ENCODE results near the gene ZBTB7C.

Gene ZBTB7C

DNA sequence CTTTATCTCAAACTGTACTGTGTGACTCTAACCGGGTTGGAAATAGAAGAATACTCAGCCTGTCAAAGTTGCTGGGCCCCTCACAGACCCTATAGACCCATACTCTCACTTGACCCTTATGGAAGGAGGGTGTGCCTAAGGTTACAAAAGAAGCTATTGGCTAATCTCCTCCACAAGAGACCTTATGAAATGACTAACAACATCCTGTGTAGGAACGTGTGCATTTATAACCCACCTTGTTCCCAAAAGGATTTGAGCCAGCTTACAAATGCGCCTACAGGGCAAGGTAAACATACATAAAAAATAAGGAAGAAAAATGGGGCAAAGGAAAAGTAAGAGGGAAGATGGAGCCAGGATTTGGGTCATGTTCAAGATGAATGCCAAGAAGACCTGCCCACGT, 253.3 kb downstream of the ZBTB7C start:
- Histone ChIP-seq H3K4me1 (no peaks in the 10 kb centered on the region), H3K9me3 (no peaks in the 10 kb centered on the region), H3K36me3 (no peaks in the 10 kb centered on the region), H3K27ac (no peak overlapping the region), H3K9ac (no peak overlapping the region), H3K4me2 (no peak overlapping the region), H3K27me3 (no peaks in the 10 kb centered on the region), H3K4me3 (no peak overlapping the region), H4K20me1 (no peaks in the 10 kb centered on the region)
- no peak for TF ChIP-seq Cebpa-rat (IDR thresholded peaks at IDR 0.05)

DNA sequence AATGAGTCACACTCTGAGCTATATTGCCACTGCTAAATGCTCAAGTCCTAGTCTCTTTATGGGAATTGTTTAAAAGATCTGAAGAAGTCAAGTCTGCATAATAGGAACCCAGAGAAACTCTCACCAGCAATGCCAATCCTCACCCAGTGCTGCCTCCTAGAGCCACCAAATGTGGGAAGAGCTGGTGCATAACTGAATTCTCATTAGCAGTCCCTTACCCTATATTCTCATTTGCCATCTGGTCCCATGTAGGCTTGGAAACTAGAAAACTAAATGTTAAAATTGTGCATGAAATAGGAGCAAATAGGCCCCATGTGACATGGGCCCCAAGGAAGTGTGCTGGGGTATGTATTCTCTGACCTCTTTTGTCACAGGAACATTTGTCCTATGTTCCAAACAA, 254.4 kb downstream of the ZBTB7C start:
- TF ChIP-seq Cebpa-rat (IDR thresholded peaks at IDR 0.05): no peak
- H4K20me1 ChIP-seq: no peaks in the 10 kb centered on the region

DNA sequence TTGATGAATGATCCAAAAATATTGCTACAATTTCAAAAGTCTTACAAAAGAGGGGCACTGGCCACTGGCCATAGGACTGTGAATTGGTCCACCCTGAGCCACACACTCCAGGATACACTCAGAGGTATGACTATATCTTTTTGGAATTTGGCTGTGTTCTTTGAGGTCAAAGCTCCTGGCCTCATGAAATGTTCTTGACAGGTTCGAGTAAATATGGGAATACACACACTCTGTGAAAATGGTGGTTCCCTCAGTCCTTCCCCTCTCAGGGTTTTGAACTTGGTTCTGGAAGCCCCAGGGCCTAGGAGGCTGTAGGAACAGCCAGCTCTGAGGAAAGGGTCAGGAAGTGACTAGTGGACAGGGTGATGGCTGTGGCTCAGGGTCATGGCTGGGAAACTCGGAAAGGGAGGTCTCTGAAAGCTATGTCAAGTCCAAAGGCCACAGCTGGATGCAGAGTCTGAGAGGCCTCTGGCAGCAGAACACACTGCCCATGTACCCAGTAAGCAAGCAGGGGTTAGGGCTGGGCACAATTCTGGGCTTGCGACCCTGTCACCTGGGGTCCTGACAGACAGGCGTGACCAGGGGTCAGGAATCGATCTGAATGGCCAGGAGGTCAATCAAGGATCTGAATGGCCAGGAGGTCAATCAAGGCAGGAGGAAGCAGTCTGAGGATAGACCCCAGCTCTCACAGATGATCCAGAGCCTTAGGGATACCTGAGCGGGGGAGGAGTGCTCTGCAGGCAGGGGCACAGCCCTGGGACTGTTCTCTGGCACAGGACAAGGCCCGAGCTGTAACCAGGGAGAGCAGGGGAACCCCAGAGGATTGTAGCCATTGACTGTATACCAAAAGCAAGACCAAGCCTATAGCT, 255.3 kb downstream of the ZBTB7C start:
- Histone ChIP-seq H4K20me1 (no peaks in the 10 kb centered on the region), H3K4me3 (no peak overlapping the region), H3K9me3 (no peaks in the 10 kb centered on the region), H3K27ac (no peak overlapping the region), H3K4me1 (no peaks in the 10 kb centered on the region), H3K36me3 (no peaks in the 10 kb centered on the region), H3K27me3 (no peaks in the 10 kb centered on the region), H3K4me2 (no peak overlapping the region), H3K9ac (no peak overlapping the region)
- TF ChIP-seq Cebpa-rat (IDR thresholded peaks at IDR 0.05): no peak

More for the DNA sequence above, 254.4 kb downstream of the ZBTB7C start:
- Histone ChIP-seq H3K36me3 (no peaks in the 10 kb centered on the region), H3K9ac (no peak overlapping the region), H3K4me3 (no peak overlapping the region), H3K9me3 (no peaks in the 10 kb centered on the region), H3K27ac (no peak overlapping the region), H3K27me3 (no peaks in the 10 kb centered on the region), H3K4me2 (no peak overlapping the region), H3K4me1 (no peaks in the 10 kb centered on the region)

DNA sequence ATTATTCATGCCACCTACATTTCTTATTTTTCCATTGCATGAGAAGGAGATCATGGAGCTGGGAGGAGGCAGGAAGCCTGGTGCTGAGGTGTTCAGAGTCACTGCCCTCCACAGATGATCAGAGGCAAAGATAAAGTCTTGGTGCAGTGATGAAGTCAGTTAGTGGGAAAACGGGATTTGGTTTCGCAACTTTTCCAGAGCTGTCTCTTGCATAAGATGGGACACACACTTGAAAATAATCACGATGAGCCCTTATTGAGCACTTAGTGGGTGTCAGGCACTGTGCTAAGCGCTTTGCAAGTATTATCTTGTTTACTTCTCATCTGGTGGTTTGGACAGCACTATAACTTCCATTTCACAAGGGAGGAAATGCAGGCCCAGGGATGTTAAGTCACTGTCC, 256.6 kb downstream of the ZBTB7C start:
- no peaks in the 10 kb centered on the region for H3K9me3 ChIP-seq
- no peaks in the 10 kb centered on the region for H4K20me1 ChIP-seq
- no peak overlapping the region for H3K4me2 ChIP-seq
- H3K9ac ChIP-seq: no peak overlapping the region
- no peaks in the 10 kb centered on the region for H3K4me1 ChIP-seq
- H3K27ac ChIP-seq: no peak overlapping the region
- no peak for TF ChIP-seq Cebpa-rat (IDR thresholded peaks at IDR 0.05)
- no peak overlapping the region for H3K4me3 ChIP-seq
- H3K36me3 ChIP-seq: no peaks in the 10 kb centered on the region
- no peaks in the 10 kb centered on the region for H3K27me3 ChIP-seq

DNA sequence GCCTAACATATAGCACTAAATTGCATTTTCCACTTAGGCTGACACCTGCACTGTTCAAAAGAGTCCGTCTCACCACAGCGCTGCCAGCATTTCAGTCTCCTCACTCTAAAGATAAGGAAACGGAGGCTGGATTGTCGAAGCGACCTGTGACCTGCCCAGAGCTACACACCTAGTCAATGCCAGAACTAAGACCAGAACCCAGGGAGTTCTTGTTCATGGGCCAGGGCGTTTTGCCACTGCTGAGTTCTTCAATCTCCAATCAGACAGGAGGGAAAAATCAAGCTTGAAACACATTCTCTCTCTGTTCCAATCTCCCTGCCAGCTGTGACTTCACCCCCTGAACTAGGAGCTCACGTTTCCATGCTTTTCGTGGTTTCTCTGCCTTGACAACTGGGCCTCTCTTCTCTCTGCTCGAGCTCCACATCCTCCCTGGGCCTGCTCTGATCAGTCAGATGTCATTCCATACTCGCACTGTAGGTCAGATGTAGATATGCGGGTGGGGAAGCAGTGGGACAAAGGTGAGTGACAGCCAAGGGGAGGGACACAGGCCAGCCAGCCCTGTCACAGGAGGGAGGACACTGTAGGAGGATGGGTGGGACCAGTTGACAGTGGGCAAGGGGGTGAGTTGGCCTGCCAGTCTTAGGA, 257.6 kb downstream of the ZBTB7C start:
- no peak overlapping the region for H3K9ac ChIP-seq
- no peak overlapping the region for H3K4me3 ChIP-seq
- no peak for TF ChIP-seq Cebpa-rat (IDR thresholded peaks at IDR 0.05)
- H3K9me3 ChIP-seq: no peaks in the 10 kb centered on the region
- H3K27ac ChIP-seq: no peak overlapping the region
- H3K27me3 ChIP-seq: no peaks in the 10 kb centered on the region
- no peak overlapping the region for H3K4me2 ChIP-seq
- no peaks in the 10 kb centered on the region for H3K36me3 ChIP-seq
- no peaks in the 10 kb centered on the region for H3K4me1 ChIP-seq
- H4K20me1 ChIP-seq: no peaks in the 10 kb centered on the region

DNA sequence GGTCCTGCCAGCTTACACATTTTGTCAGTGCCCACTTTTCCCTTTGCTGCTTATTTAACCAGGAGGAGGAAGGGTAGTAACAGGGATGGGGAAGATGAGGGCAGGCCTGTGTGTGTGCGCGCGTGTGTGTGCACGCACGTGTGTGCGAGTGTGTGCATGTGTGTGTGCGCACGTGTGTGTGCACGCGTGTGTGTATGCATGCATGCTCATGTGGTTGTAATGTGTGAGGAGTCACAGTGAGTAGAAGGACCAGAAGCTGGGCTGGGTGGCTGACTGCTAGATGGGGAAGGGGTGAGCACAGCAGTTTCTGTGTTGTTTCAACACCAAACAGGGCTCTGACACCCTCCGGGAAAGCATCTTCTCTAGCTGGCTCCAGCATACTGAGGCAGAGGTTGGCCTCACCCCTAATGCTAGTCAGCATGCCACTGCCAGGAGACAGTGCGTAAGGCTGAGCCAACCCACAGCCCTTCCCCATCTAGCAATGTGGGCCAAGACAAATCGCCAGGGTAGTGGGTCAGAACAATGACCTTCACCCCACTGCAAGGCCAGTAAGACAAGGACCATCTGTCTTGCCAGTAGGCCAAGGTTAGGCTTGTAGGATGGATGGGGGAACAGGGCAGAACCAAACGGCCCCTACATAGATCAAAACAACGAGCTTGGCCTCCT, 260.0 kb downstream of the ZBTB7C start:
- no peak for TF ChIP-seq Cebpa-rat (IDR thresholded peaks at IDR 0.05)
- Histone ChIP-seq H3K27me3 (no peaks in the 10 kb centered on the region), H3K9ac (no peak overlapping the region), H3K9me3 (no peaks in the 10 kb centered on the region), H3K4me2 (no peak overlapping the region), H4K20me1 (no peaks in the 10 kb centered on the region), H3K4me3 (no peak overlapping the region), H3K4me1 (no peaks in the 10 kb centered on the region), H3K36me3 (no peaks in the 10 kb centered on the region), H3K27ac (no peak overlapping the region)

DNA sequence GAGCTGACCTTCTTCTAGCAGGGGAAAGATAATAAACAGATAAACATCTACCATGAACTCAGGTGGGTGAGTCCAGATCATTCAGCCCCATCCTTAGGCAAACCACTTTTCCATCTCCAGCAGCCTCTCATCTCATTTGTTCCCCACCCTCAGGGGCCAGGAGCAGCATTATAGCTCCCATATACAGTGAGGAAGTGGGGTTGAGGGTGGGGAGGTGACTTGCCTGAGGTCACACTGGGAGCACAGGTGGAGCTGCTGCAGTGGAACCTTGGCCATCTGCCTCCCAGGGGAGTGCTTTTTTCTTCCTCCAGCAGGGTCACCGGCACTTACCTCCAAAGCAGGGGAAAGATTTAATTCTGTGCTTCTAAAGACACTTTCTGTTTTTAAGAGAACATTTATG, 266.2 kb downstream of the ZBTB7C start:
- Histone ChIP-seq H3K4me2 (no peak overlapping the region), H4K20me1 (peaks cover 3% of the 10 kb centered on the region; the same call in 1 of the 2 replicates), H3K27ac (no peak overlapping the region), H3K4me3 (no peak overlapping the region), H3K36me3 (no peaks in the 10 kb centered on the region), H3K4me1 (peaks cover 7% of the 10 kb centered on the region; the same call in 1 of the 2 replicates), H3K9me3 (no peaks in the 10 kb centered on the region), H3K9ac (no peak overlapping the region), H3K27me3 (peaks cover 15% of the 10 kb centered on the region)
- no peak for TF ChIP-seq Cebpa-rat (IDR thresholded peaks at IDR 0.05)

DNA sequence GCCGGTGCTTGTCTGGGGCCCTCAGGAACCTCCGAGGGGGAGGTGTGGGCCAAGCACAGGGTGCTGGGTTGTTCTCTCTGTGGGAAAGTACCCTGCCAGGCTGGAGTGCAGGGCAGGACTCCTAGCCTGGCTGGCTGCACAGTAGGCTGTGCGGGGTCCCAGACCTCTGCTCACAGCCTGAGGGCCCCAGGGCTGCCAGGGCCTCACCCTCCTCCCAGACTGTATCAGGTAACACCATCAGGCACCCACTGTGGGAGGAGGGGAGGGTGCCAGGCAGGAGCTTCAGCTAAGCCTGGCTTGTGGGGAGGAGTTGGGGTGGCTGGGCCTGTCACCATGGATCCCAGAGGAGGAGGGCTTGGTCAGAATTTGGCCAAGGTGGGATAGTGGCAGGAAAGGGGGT, 266.8 kb downstream of the ZBTB7C start:
- Histone ChIP-seq H3K9me3 (no peaks in the 10 kb centered on the region), H3K4me1 (peaks cover 11% of the 10 kb centered on the region), H3K36me3 (no peaks in the 10 kb centered on the region), H3K4me3 (no peak overlapping the region), H3K27ac (no peak overlapping the region), H4K20me1 (peaks cover 9% of the 10 kb centered on the region; the same call in 1 of the 2 replicates), H3K4me2 (no peak overlapping the region), H3K9ac (no peak overlapping the region), H3K27me3 (peaks cover 22% of the 10 kb centered on the region)
- TF ChIP-seq Cebpa-rat (IDR thresholded peaks at IDR 0.05): no peak

DNA sequence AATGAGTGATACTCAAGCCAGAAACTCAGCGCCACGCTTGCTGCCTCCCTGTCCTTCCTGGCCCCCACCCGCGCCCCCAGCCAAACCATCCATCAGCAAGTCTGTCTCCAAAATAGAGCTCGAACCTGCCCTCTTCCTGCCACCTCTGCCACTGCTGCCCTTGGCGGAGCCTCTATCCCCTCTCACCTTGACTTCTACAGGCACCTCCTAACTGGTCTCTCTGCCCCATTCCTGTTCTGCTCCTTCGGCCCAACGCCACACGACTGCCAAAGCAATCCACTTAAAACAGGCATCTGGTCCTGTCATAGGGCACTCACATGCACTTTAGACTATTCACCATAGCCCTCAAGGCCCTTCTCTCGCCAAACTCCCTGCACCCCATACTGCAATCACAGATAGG, 268.5 kb downstream of the ZBTB7C start:
- Histone ChIP-seq H4K20me1 (peaks cover 24% of the 10 kb centered on the region), H3K36me3 (no peaks in the 10 kb centered on the region), H3K9ac (no peak overlapping the region), H3K4me2 (no peak overlapping the region), H3K4me1 (peaks cover 27% of the 10 kb centered on the region), H3K4me3 (no peak overlapping the region), H3K27me3 (peaks cover 38% of the 10 kb centered on the region), H3K27ac (no peak overlapping the region), H3K9me3 (no peaks in the 10 kb centered on the region)
- TF ChIP-seq Cebpa-rat (IDR thresholded peaks at IDR 0.05): no peak
